DND-41 (cell line): Measurements from ENCODE around the gene CCDC192.

Experiments used
- ATAC-seq: fragments of 200-7000 bp; cut with Tn5 transposase; 3 replicates; pipeline ENCODE4 v1.9.1; 2021; ENCODE audit warnings: low read depth; ENCODE audit not compliant: insufficient read depth
- DNase-seq: peaks from one replicate; pipeline ENCODE4 v3.0.0-alpha.2; 2020
- H2AFZ ChIP-seq: 2 replicates; pipeline ENCODE4 v1.6.0; 2012; ENCODE audit warnings: low read depth, low read length
- H3K27ac ChIP-seq: 2 replicates; pipeline ENCODE4 v1.5.1; 2012; ENCODE audit warnings: low read length, inconsistent platforms
- H3K27me3 ChIP-seq: fragments of 200-600 bp; sonication (generic); 2 replicates; pipeline ENCODE4 v1.6.0; 2012; ENCODE audit warnings: low read length, mild to moderate bottlenecking, inconsistent platforms; ENCODE audit not compliant: insufficient read depth, poor library complexity
- H3K36me3 ChIP-seq: 2 replicates; pipeline ENCODE4 v1.5.1; 2012; ENCODE audit warnings: low read length, inconsistent platforms; ENCODE audit not compliant: insufficient read depth
- H3K4me1 ChIP-seq: 2 replicates; pipeline ENCODE4 v1.5.1; 2012; ENCODE audit warnings: mild to moderate bottlenecking, low read length; ENCODE audit not compliant: insufficient read depth
- H3K4me2 ChIP-seq: 2 replicates; pipeline ENCODE4 v1.6.0; 2012; ENCODE audit warnings: mild to moderate bottlenecking, moderate library complexity, low read length, inconsistent platforms; ENCODE audit not compliant: insufficient read depth
- H3K4me3 ChIP-seq, 2 experiments: fragments of 200-600 bp in 1 of 2; shearing (Covaris generic) in 1 of 2; 2 replicates each; pipeline ENCODE4 v1.5.1; 2012 to 2016; ENCODE audit warnings: inconsistent platforms in 2 of 2, low read length in 2 of 2, mild to moderate bottlenecking in 2 of 2, low read depth in 1 of 2, moderate library complexity in 1 of 2
- H3K79me2 ChIP-seq: 2 replicates; pipeline ENCODE4 v1.6.0; 2012; ENCODE audit warnings: low read length, inconsistent platforms; ENCODE audit not compliant: insufficient read depth
- H3K9ac ChIP-seq: 2 replicates; pipeline ENCODE4 v1.6.0; 2012; ENCODE audit warnings: low read depth, mild to moderate bottlenecking, inconsistent platforms, low read length, moderate library complexity
- H3K9me3 ChIP-seq: 2 replicates; pipeline ENCODE4 v1.5.1; 2012; ENCODE audit warnings: low read length, moderate library complexity, mild to moderate bottlenecking, inconsistent platforms; ENCODE audit not compliant: insufficient read depth, severe bottlenecking
- H4K20me1 ChIP-seq: 2 replicates; pipeline ENCODE4 v1.6.0; 2012; ENCODE audit warnings: low read length; ENCODE audit not compliant: insufficient read depth
- CTCF ChIP-seq: IDR thresholded peaks from 2 replicates; pipeline ENCODE4 v1.5.1; 2012; ENCODE audit warnings: borderline replicate concordance, low read length, moderate library complexity, mild to moderate bottlenecking; ENCODE audit not compliant: poor library complexity, severe bottlenecking; ENCODE audit errors: extremely low read depth
- EZH2 ChIP-seq: IDR thresholded peaks from 3 replicates; pipeline ENCODE4 v1.6.1; 2012; ENCODE audit warnings: borderline replicate concordance, low read depth, mild to moderate bottlenecking, moderate library complexity, low read length, inconsistent platforms; ENCODE audit not compliant: severe bottlenecking

CCDC192 gene

GRCh38 chr5:127849408-127849807, 146.2 kb downstream of the CCDC192 start:
- no peak for TF ChIP-seq EZH2
- TF ChIP-seq CTCF, result no peak
- no peaks in the 10 kb centered on the region for H3K79me2 ChIP-seq
- no peak overlapping the region for H3K9ac ChIP-seq
- H4K20me1 ChIP-seq, result no peaks in the 10 kb centered on the region
- H3K27ac ChIP-seq, result no peak overlapping the region
- DNase-seq, result no peak
- no peak overlapping the region for H2AFZ ChIP-seq
- no peak for ATAC-seq
- no peaks in the 10 kb centered on the region for H3K4me1 ChIP-seq
- H3K36me3 ChIP-seq, result no peaks in the 10 kb centered on the region
- H3K27me3 ChIP-seq, result no peaks in the 10 kb centered on the region
- H3K4me2 ChIP-seq, result no peak overlapping the region
- H3K4me3 ChIP-seq, result no peak overlapping the region
- H3K9me3 ChIP-seq, result no peaks in the 10 kb centered on the region

DNA sequence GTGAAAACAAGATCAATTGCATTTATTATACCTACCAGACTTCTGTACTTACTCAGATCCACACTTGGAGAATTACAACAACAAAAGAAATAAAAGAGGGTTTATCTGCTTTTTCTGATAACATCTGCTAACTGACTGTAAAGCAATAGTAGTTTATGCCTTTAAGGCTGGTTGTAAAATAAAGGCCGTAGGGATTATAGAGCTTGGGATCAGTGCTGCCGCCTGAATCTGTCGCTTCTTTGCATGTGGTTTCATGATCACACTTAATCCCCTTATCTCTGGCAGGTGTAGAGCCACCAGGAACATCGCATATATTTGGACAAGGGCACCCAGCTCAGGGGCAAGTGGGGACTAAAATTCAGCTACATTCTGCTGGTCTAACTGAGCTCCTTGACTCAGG, 146.7 kb downstream of the CCDC192 start:
- Histone ChIP-seq H3K9ac (no peak overlapping the region), H3K4me3 (no peak overlapping the region)

DNA sequence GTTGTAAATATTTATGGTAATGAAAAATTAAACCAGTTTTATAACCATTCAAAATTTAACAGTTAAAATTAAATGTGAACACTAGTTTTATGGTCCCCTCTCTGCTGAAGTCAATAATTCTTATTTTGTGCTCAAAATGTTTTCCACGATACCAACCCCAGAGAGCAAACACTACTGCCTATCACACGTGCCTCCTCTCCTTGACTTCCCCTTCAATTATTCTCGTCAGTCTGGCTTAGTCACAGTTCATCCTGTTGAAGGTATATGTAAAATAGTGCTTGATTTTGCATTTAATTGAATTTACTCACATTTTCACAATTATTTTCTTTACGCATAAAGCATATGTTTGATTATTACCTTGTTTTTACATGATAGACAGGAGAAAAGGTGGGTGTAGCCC, 148.8 kb downstream of the CCDC192 start:
- Histone ChIP-seq H4K20me1 (no peaks in the 10 kb centered on the region), H3K27ac (no peak overlapping the region), H3K4me3 (no peak overlapping the region), H3K9ac (no peak overlapping the region), H3K79me2 (no peaks in the 10 kb centered on the region), H3K27me3 (no peaks in the 10 kb centered on the region), H3K9me3 (no peaks in the 10 kb centered on the region), H2AFZ (no peak overlapping the region), H3K4me2 (no peak overlapping the region), H3K4me1 (no peaks in the 10 kb centered on the region), H3K36me3 (no peaks in the 10 kb centered on the region)
- ATAC-seq (no peak), DNase-seq (no peak)
- TF ChIP-seq EZH2 (no peak), CTCF (no peak)

More for the DNA sequence above, 146.7 kb downstream of the CCDC192 start:
- Histone ChIP-seq H3K27me3 (no peaks in the 10 kb centered on the region), H3K79me2 (no peaks in the 10 kb centered on the region), H2AFZ (no peak overlapping the region), H3K4me1 (no peaks in the 10 kb centered on the region), H4K20me1 (no peaks in the 10 kb centered on the region), H3K4me2 (no peak overlapping the region), H3K27ac (no peak overlapping the region), H3K9me3 (no peaks in the 10 kb centered on the region), H3K36me3 (no peaks in the 10 kb centered on the region)
- DNase-seq (no peak), ATAC-seq (no peak)
- TF ChIP-seq EZH2 (no peak), CTCF (no peak)

DNA sequence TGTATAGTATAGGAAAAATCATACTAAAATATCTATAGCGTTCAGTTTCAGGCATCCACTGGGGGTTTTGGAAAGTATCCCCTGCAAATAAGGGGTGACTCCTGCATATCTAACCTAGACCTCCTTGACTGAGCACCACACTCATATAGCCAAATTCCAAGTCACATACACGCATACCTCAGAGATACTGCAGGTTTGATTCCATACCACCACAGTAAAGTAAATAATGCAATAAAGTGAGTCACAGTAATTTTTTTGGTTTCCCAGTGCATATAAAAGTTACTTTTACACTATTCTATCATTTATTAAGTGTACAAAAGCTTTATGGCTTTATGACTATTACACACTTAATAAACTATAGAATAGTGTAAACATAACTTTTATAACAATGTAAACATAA, 151.3 kb downstream of the CCDC192 start:
- Histone ChIP-seq H3K27ac (no peak overlapping the region), H3K36me3 (no peaks in the 10 kb centered on the region), H3K4me3 (no peak overlapping the region), H3K4me2 (no peak overlapping the region), H3K27me3 (no peaks in the 10 kb centered on the region), H3K79me2 (no peaks in the 10 kb centered on the region), H4K20me1 (no peaks in the 10 kb centered on the region), H3K9me3 (no peaks in the 10 kb centered on the region), H3K4me1 (no peaks in the 10 kb centered on the region), H3K9ac (no peak overlapping the region), H2AFZ (no peak overlapping the region)
- no peak for ATAC-seq
- TF ChIP-seq CTCF, result no peak
- TF ChIP-seq EZH2, result no peak
- DNase-seq, result no peak
